Erythroblast (primary cell): ENCODE results near the gene PLXNB1.

ENCODE experiments used
- GATA1 ChIP-seq: IDR thresholded peaks from 2 replicates; pipeline ENCODE4 v1.6.1; 2011; ENCODE audit warnings: low read depth, mild to moderate bottlenecking, control low read depth, low read length, moderate library complexity
- POLR2A ChIP-seq: IDR thresholded peaks from 2 replicates; pipeline ENCODE4 v1.6.1; 2011; ENCODE audit warnings: mild to moderate bottlenecking, low read length

GRCh38 chr3:48402281-48402732, 27.6 kb downstream of the PLXNB1 start:
- no peak for TF ChIP-seq POLR2A
- no peak for TF ChIP-seq GATA1
